Measurements from ENCODE around the gene SERGEF.

SERGEF gene

GRCh38 chr11:17753153-17753552 lies 259.7 kb downstream of the SERGEF start:
- no peak for DNase-seq (ENCODE audit: low read depth in 1 of 2, low spot score in 1 of 2)
- Histone ChIP-seq H3K4me3 (replicated peaks; ENCODE audit: insufficient read depth, low read length) (no peak overlapping the region), H3K27ac (replicated peaks) (no peak overlapping the region), H3K27me3 (ENCODE audit: insufficient read depth, poor library complexity, severe bottlenecking) (no peaks in the 10 kb centered on the region)
- no peak for TF ChIP-seq CTCF (IDR thresholded peaks at IDR 0.05; ENCODE audit: insufficient read depth, low read length)
- TF ChIP-seq POLR2AphosphoS5 (IDR thresholded peaks at IDR 0.05; ENCODE audit: low read depth), result no peak
- no peak for TF ChIP-seq GABPA (IDR thresholded peaks at IDR 0.05; ENCODE audit: low read depth)
- TF ChIP-seq SPI1 (IDR thresholded peaks at IDR 0.05; ENCODE audit: borderline replicate concordance, low read depth), result no peak
- no peak for TF ChIP-seq REST (IDR thresholded peaks at IDR 0.05; ENCODE audit: insufficient replicate concordance, low read depth)

GRCh38 chr11:17752144-17752543 lies 260.7 kb downstream of the SERGEF start:
- DNase-seq (ENCODE audit: low read depth in 1 of 2, low spot score in 1 of 2), result no peak
- no peak for TF ChIP-seq SPI1 (IDR thresholded peaks at IDR 0.05; ENCODE audit: borderline replicate concordance, low read depth)
- TF ChIP-seq CTCF (IDR thresholded peaks at IDR 0.05; ENCODE audit: insufficient read depth, low read length), result no peak
- TF ChIP-seq POLR2AphosphoS5 (IDR thresholded peaks at IDR 0.05; ENCODE audit: low read depth), result no peak
- no peak for TF ChIP-seq GABPA (IDR thresholded peaks at IDR 0.05; ENCODE audit: low read depth)
- no peak for TF ChIP-seq REST (IDR thresholded peaks at IDR 0.05; ENCODE audit: insufficient replicate concordance, low read depth)
- no peak overlapping the region for H3K4me3 ChIP-seq (replicated peaks; ENCODE audit: insufficient read depth, low read length)
- H3K27ac ChIP-seq (replicated peaks), result no peak overlapping the region
- H3K27me3 ChIP-seq (ENCODE audit: insufficient read depth, poor library complexity, severe bottlenecking), result no peaks in the 10 kb centered on the region

- TF ChIP-seq CTCF (IDR thresholded peaks at IDR 0.05; ENCODE audit: insufficient read depth, low read length) (no peak), POLR2AphosphoS5 (IDR thresholded peaks at IDR 0.05; ENCODE audit: low read depth) (no peak), REST (IDR thresholded peaks at IDR 0.05; ENCODE audit: insufficient replicate concordance, low read depth) (no peak), SPI1 (IDR thresholded peaks at IDR 0.05; ENCODE audit: borderline replicate concordance, low read depth) (no peak), GABPA (IDR thresholded peaks at IDR 0.05; ENCODE audit: low read depth) (no peak)
- Histone ChIP-seq H3K27ac (replicated peaks) (no peak overlapping the region), H3K27me3 (ENCODE audit: insufficient read depth, poor library complexity, severe bottlenecking) (no peaks in the 10 kb centered on the region), H3K4me3 (replicated peaks; ENCODE audit: insufficient read depth, low read length) (no peak overlapping the region)
- DNase-seq (ENCODE audit: low read depth in 1 of 2, low spot score in 1 of 2), result no peak
These were observed 261.3 kb downstream of the SERGEF start for GRCh38 chr11:17751558-17751957.

Data from HL-60 (cell line).